Neural progenitor cell (in vitro differentiated cells): Measurements from ENCODE around the gene ASXL3. TPM values are rescaled to one million over a fixed set of nuclear protein-coding genes. Genes with fewer than 3 reads are reported as not detected.
A peak's percentile ranks its signal among the peaks of the same experiment; 100 is the strongest.

Experiments
- DNase-seq: peaks from one replicate; pipeline ENCODE4 v3.0.0-alpha.2; 2016; ENCODE audit warnings: low spot score
- H2AFZ ChIP-seq: fragments of 200-600 bp; sonication (generic); replicated peaks from 2 replicates; pipeline ENCODE4 v1.6.1; 2016; ENCODE audit warnings: antibody characterized with exemption
- H3F3A ChIP-seq: fragments of 200-600 bp; sonication (generic); 2 replicates; pipeline ENCODE4 v1.6.1; 2016; ENCODE audit warnings: antibody characterized with exemption, low read depth
- H3K27ac ChIP-seq: fragments of 200-600 bp; sonication (generic); 2 replicates; pipeline ENCODE4 v1.5.1; 2016; ENCODE audit warnings: mild to moderate bottlenecking
- H3K27me3 ChIP-seq: fragments of 200-600 bp; sonication (generic); 2 replicates; pipeline ENCODE4 v1.6.1; 2016; ENCODE audit warnings: mild to moderate bottlenecking, moderate library complexity
- H3K36me3 ChIP-seq: fragments of 200-600 bp; sonication (generic); 2 replicates; pipeline ENCODE4 v1.5.1; 2016
- H3K4me1 ChIP-seq: fragments of 200-600 bp; sonication (generic); 2 replicates; pipeline ENCODE4 v1.6.1; 2016; ENCODE audit warnings: mixed run types
- H3K4me2 ChIP-seq: fragments of 200-600 bp; sonication (generic); 2 replicates; pipeline ENCODE4 v1.6.1; 2016
- H3K4me3 ChIP-seq: fragments of 200-600 bp; sonication (generic); 2 replicates; pipeline ENCODE4 v1.5.1; 2016
- H3K79me2 ChIP-seq: fragments of 200-600 bp; sonication (generic); 2 replicates; pipeline ENCODE4 v1.6.1; 2016; ENCODE audit warnings: low read depth
- H3K9ac ChIP-seq: fragments of 200-600 bp; sonication (generic); 2 replicates; pipeline ENCODE4 v1.6.1; 2016
- H3K9me3 ChIP-seq: fragments of 200-600 bp; sonication (generic); 2 replicates; pipeline ENCODE4 v1.5.1; 2016; ENCODE audit warnings: low read depth
- H4K20me1 ChIP-seq: fragments of 200-600 bp; sonication (generic); 2 replicates; pipeline ENCODE4 v1.6.1; 2016; ENCODE audit warnings: low read depth
- H3K27ac Mint-ChIP-seq: 3 replicates; pipeline ENCODE4 v1.8.0; 2021; ENCODE audit warnings: mixed read lengths
- H3K27me3 Mint-ChIP-seq: 2 replicates; pipeline ENCODE4 v1.8.0; 2022; ENCODE audit warnings: low read depth, mild to moderate bottlenecking, inconsistent platforms, moderate library complexity, mixed read lengths; ENCODE audit not compliant: insufficient read depth
- H3K36me3 Mint-ChIP-seq: 3 replicates; pipeline ENCODE4 v1.8.0; 2021; ENCODE audit warnings: mixed read lengths
- H3K4me1 Mint-ChIP-seq: 3 replicates; pipeline ENCODE4 v1.8.0; 2021; ENCODE audit warnings: mixed read lengths
- H3K4me3 Mint-ChIP-seq: 3 replicates; pipeline ENCODE4 v1.8.0; 2021; ENCODE audit warnings: mild to moderate bottlenecking, moderate library complexity, mixed read lengths
- H3K9me3 Mint-ChIP-seq: 3 replicates; pipeline ENCODE4 v1.8.0; 2020; ENCODE audit warnings: mixed read lengths
- CTCF ChIP-seq: fragments of 200-600 bp; sonication (generic); IDR thresholded peaks from 2 replicates; pipeline ENCODE4 v1.5.1; 2017; ENCODE audit warnings: antibody characterized with exemption, mild to moderate bottlenecking
- EZH2 ChIP-seq: fragments of 200-600 bp; sonication (generic); IDR thresholded peaks from 2 replicates; pipeline ENCODE4 v1.6.1; 2017; ENCODE audit warnings: antibody characterized with exemption, mild to moderate bottlenecking, moderate library complexity
- EZH2phosphoT487 ChIP-seq: fragments of 200-600 bp; sonication (generic); IDR thresholded peaks from 2 replicates; pipeline ENCODE4 v1.6.1; 2017; ENCODE audit warnings: antibody characterized with exemption
- total RNA-seq: library from RNA; depleted of rRNA; stranded (reverse); fragments of >200 nt; gene quantifications from 2 replicates; pipeline ENCODE4 v1.2.3, GENCODE V29; 2015; ENCODE audit warnings: low replicate concordance

The ASXL3 gene
- total RNA-seq, 1 donor from 2014 or later = 5.1 TPM

GRCh38 chr18:33757037-33757436, 179.0 kb downstream of the ASXL3 start:
- Histone ChIP-seq H3K9ac (no peak overlapping the region), H3K36me3 (no peaks in the 10 kb centered on the region), H3K9me3 (no peaks in the 10 kb centered on the region), H3K4me3 (no peak overlapping the region), H3K4me1 (no peaks in the 10 kb centered on the region), H3K79me2 (no peaks in the 10 kb centered on the region), H3F3A (no peaks in the 10 kb centered on the region), H3K27me3 (no peaks in the 10 kb centered on the region), H2AFZ (no peak overlapping the region), H3K27ac (no peak overlapping the region), H3K4me2 (no peak overlapping the region), H4K20me1 (no peaks in the 10 kb centered on the region)
- Mint-ChIP-seq H3K9me3 (no peaks in the 10 kb centered on the region), H3K27ac (no peak overlapping the region), H3K4me3 (no peak overlapping the region), H3K27me3 (peaks cover 3% of the 10 kb centered on the region), H3K36me3 (no peaks in the 10 kb centered on the region), H3K4me1 (peaks cover 3% of the 10 kb centered on the region)
- DNase-seq = no peak
- TF ChIP-seq EZH2 (no peak), CTCF (no peak), EZH2phosphoT487 (no peak)

- peak; percentile 15 for DNase-seq
These were observed 183.3 kb downstream of the ASXL3 start for GRCh38 chr18:33761363-33761762.

GRCh38 chr18:33781429-33781828, 203.4 kb downstream of the ASXL3 start:
- H3K27ac Mint-ChIP-seq = no peak overlapping the region
- no peaks in the 10 kb centered on the region for H3K9me3 ChIP-seq
- no peaks in the 10 kb centered on the region for H4K20me1 ChIP-seq
- H3K9me3 Mint-ChIP-seq = peaks cover 2% of the 10 kb centered on the region
- peaks cover 2% of the 10 kb centered on the region for H3K27me3 Mint-ChIP-seq
- no peak overlapping the region for H3K27ac ChIP-seq
- H3K4me3 Mint-ChIP-seq = no peak overlapping the region
- no peaks in the 10 kb centered on the region for H3K27me3 ChIP-seq
- H3K9ac ChIP-seq = no peak overlapping the region
- no peaks in the 10 kb centered on the region for H3K36me3 ChIP-seq
- H3K36me3 Mint-ChIP-seq = no peaks in the 10 kb centered on the region
- peak overlapping the region; percentile 79 for H2AFZ ChIP-seq
- no peak for TF ChIP-seq CTCF
- no peak for TF ChIP-seq EZH2phosphoT487
- no peak for TF ChIP-seq EZH2
- H3K4me3 ChIP-seq = no peak overlapping the region
- no peaks in the 10 kb centered on the region for H3K4me1 Mint-ChIP-seq
- no peaks in the 10 kb centered on the region for H3K79me2 ChIP-seq
- H3K4me1 ChIP-seq = peaks cover 3% of the 10 kb centered on the region
- H3K4me2 ChIP-seq = no peak overlapping the region
- H3F3A ChIP-seq = no peaks in the 10 kb centered on the region
- no peak for DNase-seq

More at GRCh38 chr18:33761363-33761762, 183.3 kb downstream of the ASXL3 start:
- Mint-ChIP-seq H3K27me3 (peaks cover 3% of the 10 kb centered on the region), H3K36me3 (no peaks in the 10 kb centered on the region), H3K4me1 (peaks cover under 1% of the 10 kb centered on the region), H3K27ac (no peak overlapping the region), H3K4me3 (no peak overlapping the region), H3K9me3 (no peaks in the 10 kb centered on the region)
- H2AFZ ChIP-seq = no peak overlapping the region
- H3F3A ChIP-seq = no peaks in the 10 kb centered on the region
- no peaks in the 10 kb centered on the region for H3K79me2 ChIP-seq
- peak; percentile 40 for TF ChIP-seq CTCF
- TF ChIP-seq EZH2phosphoT487 = no peak
- H3K9ac ChIP-seq = no peak overlapping the region
- H3K4me2 ChIP-seq = no peak overlapping the region
- no peaks in the 10 kb centered on the region for H3K4me1 ChIP-seq
- H3K27me3 ChIP-seq = no peaks in the 10 kb centered on the region
- no peaks in the 10 kb centered on the region for H3K36me3 ChIP-seq
- H4K20me1 ChIP-seq = no peaks in the 10 kb centered on the region
- H3K4me3 ChIP-seq = no peak overlapping the region
- no peaks in the 10 kb centered on the region for H3K9me3 ChIP-seq
- H3K27ac ChIP-seq = no peak overlapping the region

Other genes starting within 250 kb of the ASXL3 start
- gene CCDC178, start 137.5 kb upstream of the ASXL3 start, total RNA-seq = 0.31 and 0.51 TPM in 2 replicates